SK-N-SH (cell line): ENCODE results near the gene VEGFA. TPM values are rescaled to one million over a fixed set of nuclear protein-coding genes. Genes with fewer than 3 reads are reported as not detected.

ENCODE experiments used
- CTCF ChIA-PET: fragments of 300-600, 350-600 bp; formaldehyde crosslinking; extraction: SDS; loops from one replicate; lab custom pipeline; 2021; lab: Yijun Ruan, JAX
- POLR2A ChIA-PET: fragments of 350-600 bp; sonication (Branson Sonifier 250); formaldehyde crosslinking; extraction: SDS; loops from one replicate; lab custom pipeline; 2020; ENCODE audit warnings: antibody characterized with exemption, inconsistent platforms; lab: Yijun Ruan, JAX
- DNase-seq: peaks from one replicate; pipeline ENCODE4 v3.0.0; 2012
- H2AFZ ChIP-seq: fragments of 200-600 bp; sonication (generic); 2 replicates; pipeline ENCODE4 v1.8.1; 2016; ENCODE audit warnings: antibody characterized with exemption, mild to moderate bottlenecking, low read depth
- H3F3A ChIP-seq: fragments of 200-600 bp; sonication (generic); replicated peaks from 2 replicates; pipeline ENCODE3; 2016; ENCODE audit warnings: antibody characterized with exemption, mild to moderate bottlenecking; ENCODE audit not compliant: insufficient read depth
- H3K27ac ChIP-seq, 2 experiments: fragments of 200-500 bp in 1 of 2; fragments of 200-600 bp in 1 of 2; sonication (Bioruptor generic) in 1 of 2; sonication (generic), shearing (Covaris generic) in 1 of 2; 2 replicates each; pipeline versions ENCODE4 v1.5.1 to v1.6.1; 2014 to 2016; ENCODE audit warnings: low read depth in 2 of 2, inconsistent platforms in 1 of 2, low read length in 1 of 2, mild to moderate bottlenecking in 1 of 2, mixed read lengths in 1 of 2
- H3K27me3 ChIP-seq: fragments of 200-600 bp; sonication (generic), shearing (Covaris generic); 2 replicates; pipeline ENCODE4 v1.6.1; 2016; ENCODE audit warnings: mixed run types; ENCODE audit not compliant: insufficient read depth
- H3K36me3 ChIP-seq, 2 experiments: fragments of 200-500 bp in 1 of 2; fragments of 200-600 bp in 1 of 2; sonication (Bioruptor generic) in 1 of 2; sonication (generic) in 1 of 2; replicated peaks in 1 of 2; 2 replicates each; pipeline versions ENCODE3 to v1.5.1; 2014 to 2016; ENCODE audit warnings: low read length in 1 of 2, mild to moderate bottlenecking in 1 of 2; ENCODE audit not compliant: insufficient read depth in 2 of 2, control insufficient read depth in 1 of 2
- H3K4me1 ChIP-seq, 2 experiments: fragments of 200-500 bp in 1 of 2; fragments of 200-600 bp in 1 of 2; sonication (Bioruptor generic) in 1 of 2; sonication (generic), shearing (Covaris generic) in 1 of 2; 2 replicates each; pipeline versions ENCODE4 v1.5.1 to v1.6.1; 2014 to 2016; ENCODE audit warnings: low read depth in 1 of 2, low read length in 1 of 2, mixed run types in 1 of 2; ENCODE audit not compliant: insufficient read depth in 2 of 2, control insufficient read depth in 1 of 2
- H3K4me2 ChIP-seq: fragments of 200-600 bp; sonication (generic), shearing (Covaris generic); 2 replicates; pipeline ENCODE4 v1.6.1; 2017; ENCODE audit warnings: mixed run types
- H3K4me3 ChIP-seq, 2 experiments: fragments of 200-500 bp in 1 of 2; fragments of 200-600 bp in 1 of 2; sonication (Bioruptor generic) in 1 of 2; sonication (generic), shearing (Covaris generic) in 1 of 2; 2 replicates each; pipeline versions ENCODE4 v1.5.1 to v1.8.1; 2014 to 2016; ENCODE audit warnings: low read depth in 2 of 2, inconsistent platforms in 1 of 2, low read length in 1 of 2, mild to moderate bottlenecking in 1 of 2, mixed read lengths in 1 of 2, moderate library complexity in 1 of 2
- H3K79me2 ChIP-seq: fragments of 200-600 bp; sonication (generic); 2 replicates; pipeline ENCODE4 v1.8.1; 2017; ENCODE audit warnings: mild to moderate bottlenecking; ENCODE audit not compliant: insufficient read depth
- H3K9ac ChIP-seq: fragments of 200-600 bp; sonication (generic); 2 replicates; pipeline ENCODE4 v1.6.1; 2017; ENCODE audit warnings: mixed run types
- H3K9me2 ChIP-seq: fragments of 200-600 bp; sonication (generic); 2 replicates; pipeline ENCODE4 v1.6.1; 2017; ENCODE audit warnings: mixed run types
- H3K9me3 ChIP-seq: fragments of 200-600 bp; sonication (generic); 2 replicates; pipeline ENCODE4 v1.6.1; 2017; ENCODE audit warnings: mixed run types, mild to moderate bottlenecking, moderate library complexity
- H4K20me1 ChIP-seq: fragments of 200-600 bp; sonication (generic); 2 replicates; pipeline ENCODE4 v1.6.1; 2017; ENCODE audit warnings: mild to moderate bottlenecking, mixed run types; ENCODE audit not compliant: insufficient read depth
- CTCF ChIP-seq: fragments of 200-600 bp; sonication (generic); IDR thresholded peaks from 2 replicates; pipeline ENCODE4 v1.6.1; 2017; ENCODE audit warnings: antibody characterized with exemption, mild to moderate bottlenecking, moderate library complexity
- IRF3 ChIP-seq: fragments of 150-350 bp; IDR thresholded peaks from 2 replicates; pipeline ENCODE4 v1.6.1; 2016; ENCODE audit warnings: mild to moderate bottlenecking, low read depth, low read length
- MAX ChIP-seq: IDR thresholded peaks from 2 replicates; pipeline ENCODE4 v1.4.0; 2012; ENCODE audit warnings: low read depth
- MEF2A ChIP-seq: IDR thresholded peaks from 2 replicates; pipeline ENCODE4 v1.4.0; 2012; ENCODE audit warnings: low read depth, borderline replicate concordance
- NRF1 ChIP-seq: IDR thresholded peaks from 2 replicates; pipeline ENCODE4 v1.6.1; 2012; ENCODE audit warnings: low read depth, mild to moderate bottlenecking, low read length
- PBX3 ChIP-seq: IDR thresholded peaks from 2 replicates; pipeline ENCODE4; 2012
- RAD21 ChIP-seq: IDR thresholded peaks from 2 replicates; pipeline ENCODE4 v1.6.1; 2012; ENCODE audit warnings: mild to moderate bottlenecking, low read length
- RXRA ChIP-seq: IDR thresholded peaks from 2 replicates; pipeline ENCODE4 v1.4.0; 2012; ENCODE audit warnings: low read depth, mild to moderate bottlenecking, borderline replicate concordance
- SMC3 ChIP-seq: IDR thresholded peaks from 2 replicates; pipeline ENCODE4 v1.6.1; 2012; ENCODE audit warnings: low read depth, low read length, improper control_type of control experiment
- TCF12 ChIP-seq: IDR thresholded peaks from 2 replicates; pipeline ENCODE4 v1.4.0; 2012
- USF2 ChIP-seq: fragments of 150-350 bp; IDR thresholded peaks from 2 replicates; pipeline ENCODE4 v1.6.1; 2017; ENCODE audit warnings: antibody characterized with exemption, low read length, low read depth, borderline replicate concordance
- WGBS: methylation state at CpG from one replicate; pipeline ENCODE4 v1.1.6; 2017; ENCODE audit warnings: low lambda C conversion rate; 5-methylcytosine and 5-hydroxymethylcytosine counted together
- polyA plus RNA-seq, 3 experiments: library from polyadenylated mRNA; depleted of rRNA; stranded (reverse); fragments of >200 nt; gene quantifications; 2 replicates each; pipeline ENCODE4 v1.2.3, GENCODE V29; 2012
- TF ChIP-seq, protein P1 (sequence below): IDR thresholded peaks from 2 replicates; pipeline ENCODE4 v1.6.1; 2012; ENCODE audit warnings: mild to moderate bottlenecking, low read depth, low read length, moderate library complexity

Gene VEGFA
- polyA plus RNA-seq, 1 of the 3 experiments (the other 2 are of a cell fraction): 81.0 TPM

GRCh38 chr6:43742931-43743632 lies 26.9 kb upstream of the VEGFA start:
- Histone ChIP-seq H3K36me3 (no peaks in the 10 kb centered on the region), H3K9ac (no peak overlapping the region), H3K9me2 (no peaks in the 10 kb centered on the region), H3K79me2 (no peaks in the 10 kb centered on the region), H3K27me3 (no peaks in the 10 kb centered on the region), H3F3A (no peaks in the 10 kb centered on the region), H4K20me1 (no peaks in the 10 kb centered on the region), H2AFZ (no peak overlapping the region), H3K9me3 (no peaks in the 10 kb centered on the region), H3K4me2 (no peak overlapping the region), H3K4me3 (no peak overlapping the region), H3K4me1 (peaks cover 0 to 22% of the 10 kb centered on the region in 2 experiments; a peak in 1 of 4 replicates), H3K27ac (no peak overlapping the region)
- CTCF ChIA-PET: interaction anchor here (0.8 to 7.3 kb wide), 9 partner anchors 9 to 336 kb away, joined by 3 to 45 read pairs (median 4); partner anchors contain the start of gene VEGFA
- 61% methylated on average over 6 of the region's 9 CpGs for WGBS
- DNase-seq: peak; percentile 3
- POLR2A ChIA-PET: no interaction called here
- no peak for TF ChIP-seq SMC3
- TF ChIP-seq CTCF: no peak
- TF ChIP-seq MEF2A: no peak
- no peak for TF ChIP-seq IRF3
- TF ChIP-seq PBX3: no peak
- TF ChIP-seq NRF1: no peak
- no peak for TF ChIP-seq RXRA
- TF ChIP-seq, protein P1, sequence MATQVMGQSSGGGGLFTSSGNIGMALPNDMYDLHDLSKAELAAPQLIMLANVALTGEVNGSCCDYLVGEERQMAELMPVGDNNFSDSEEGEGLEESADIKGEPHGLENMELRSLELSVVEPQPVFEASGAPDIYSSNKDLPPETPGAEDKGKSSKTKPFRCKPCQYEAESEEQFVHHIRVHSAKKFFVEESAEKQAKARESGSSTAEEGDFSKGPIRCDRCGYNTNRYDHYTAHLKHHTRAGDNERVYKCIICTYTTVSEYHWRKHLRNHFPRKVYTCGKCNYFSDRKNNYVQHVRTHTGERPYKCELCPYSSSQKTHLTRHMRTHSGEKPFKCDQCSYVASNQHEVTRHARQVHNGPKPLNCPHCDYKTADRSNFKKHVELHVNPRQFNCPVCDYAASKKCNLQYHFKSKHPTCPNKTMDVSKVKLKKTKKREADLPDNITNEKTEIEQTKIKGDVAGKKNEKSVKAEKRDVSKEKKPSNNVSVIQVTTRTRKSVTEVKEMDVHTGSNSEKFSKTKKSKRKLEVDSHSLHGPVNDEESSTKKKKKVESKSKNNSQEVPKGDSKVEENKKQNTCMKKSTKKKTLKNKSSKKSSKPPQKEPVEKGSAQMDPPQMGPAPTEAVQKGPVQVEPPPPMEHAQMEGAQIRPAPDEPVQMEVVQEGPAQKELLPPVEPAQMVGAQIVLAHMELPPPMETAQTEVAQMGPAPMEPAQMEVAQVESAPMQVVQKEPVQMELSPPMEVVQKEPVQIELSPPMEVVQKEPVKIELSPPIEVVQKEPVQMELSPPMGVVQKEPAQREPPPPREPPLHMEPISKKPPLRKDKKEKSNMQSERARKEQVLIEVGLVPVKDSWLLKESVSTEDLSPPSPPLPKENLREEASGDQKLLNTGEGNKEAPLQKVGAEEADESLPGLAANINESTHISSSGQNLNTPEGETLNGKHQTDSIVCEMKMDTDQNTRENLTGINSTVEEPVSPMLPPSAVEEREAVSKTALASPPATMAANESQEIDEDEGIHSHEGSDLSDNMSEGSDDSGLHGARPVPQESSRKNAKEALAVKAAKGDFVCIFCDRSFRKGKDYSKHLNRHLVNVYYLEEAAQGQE: no peak
- no peak for TF ChIP-seq TCF12
- TF ChIP-seq MAX: no peak
- TF ChIP-seq RAD21: no peak
- no peak for TF ChIP-seq USF2
